22Rv1 (cell line): ENCODE measurements around the gene NIPBL.
A peak's percentile ranks its signal among the peaks of the same experiment; 100 is the strongest.

Experiments
- H3K27ac ChIP-seq: fragments of 450-650 bp; 2 replicates; pipeline ENCODE4 v1.5.1; 2017
- CTCF ChIP-seq: fragments of 450-650 bp; IDR thresholded peaks from 2 replicates; pipeline ENCODE4 v1.5.1; 2017; ENCODE audit warnings: mild to moderate bottlenecking
- ZFX ChIP-seq: fragments of 450-650 bp; IDR thresholded peaks from 2 replicates; pipeline ENCODE4 v1.6.1; 2017; ENCODE audit warnings: antibody characterized with exemption, borderline replicate concordance

Gene NIPBL

GRCh38 chr5:36944607-36945225, 68.1 kb downstream of the NIPBL start:
- H3K27ac ChIP-seq = no peak overlapping the region
- TF ChIP-seq ZFX = no peak
- peak; percentile 82 for TF ChIP-seq CTCF

GRCh38 chr5:36945687-36946086, 69.1 kb downstream of the NIPBL start:
- TF ChIP-seq ZFX (no peak), CTCF (no peak)
- H3K27ac ChIP-seq = no peak overlapping the region

- H3K27ac ChIP-seq = no peak overlapping the region
- TF ChIP-seq CTCF (no peak), ZFX (no peak)
Observed at GRCh38 chr5:36946101-36946500, 69.5 kb downstream of the NIPBL start.

GRCh38 chr5:36948041-36948440, 71.5 kb downstream of the NIPBL start:
- no peak overlapping the region for H3K27ac ChIP-seq
- no peak for TF ChIP-seq ZFX
- TF ChIP-seq CTCF = no peak

- no peak overlapping the region for H3K27ac ChIP-seq
- TF ChIP-seq CTCF (no peak), ZFX (no peak)
Observed at GRCh38 chr5:36948650-36949049, 72.1 kb downstream of the NIPBL start.

GRCh38 chr5:36949593-36949992, 73.0 kb downstream of the NIPBL start:
- no peak for TF ChIP-seq ZFX
- no peak for TF ChIP-seq CTCF
- H3K27ac ChIP-seq = no peak overlapping the region

- no peak for TF ChIP-seq CTCF
- H3K27ac ChIP-seq = no peak overlapping the region
Observed at GRCh38 chr5:36950586-36951457, 74.3 kb downstream of the NIPBL start.
